NCI-H2196 treated with DMSO at 0.1 percent for 48 hours (cell line): Measurements from ENCODE around the gene CLMP.
"Not testable (repeated sequence)": the region's sequence is repeated elsewhere in the genome, so short reads cannot be mapped to it uniquely, and the experiment has no call there.

Source experiments
- DNase-seq: peaks from one replicate; lab custom pipeline; 2025; ENCODE audit not compliant: unreplicated experiment; lab: John Stamatoyannopoulos, UW

The CLMP gene

DNA sequence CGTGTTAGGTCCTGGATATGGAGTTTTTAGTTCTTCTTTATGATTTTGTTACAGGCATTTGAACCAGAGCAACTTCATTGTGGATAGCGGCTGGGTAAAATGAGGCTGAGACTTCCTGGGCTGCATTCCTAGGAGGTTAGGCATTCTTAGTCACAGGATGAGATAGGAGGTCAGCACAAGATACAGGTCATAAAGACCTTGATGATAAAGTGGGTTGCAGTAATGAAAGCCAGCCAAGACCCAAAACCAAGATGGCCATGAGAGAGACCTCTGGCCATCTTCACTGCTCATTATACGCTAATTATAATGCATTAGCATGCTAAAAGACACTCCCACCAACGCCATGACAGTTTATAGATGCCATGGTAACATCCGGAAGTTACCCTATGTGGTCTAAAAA, 23.4 kb upstream of the CLMP start:
- no peak for DNase-seq

DNA sequence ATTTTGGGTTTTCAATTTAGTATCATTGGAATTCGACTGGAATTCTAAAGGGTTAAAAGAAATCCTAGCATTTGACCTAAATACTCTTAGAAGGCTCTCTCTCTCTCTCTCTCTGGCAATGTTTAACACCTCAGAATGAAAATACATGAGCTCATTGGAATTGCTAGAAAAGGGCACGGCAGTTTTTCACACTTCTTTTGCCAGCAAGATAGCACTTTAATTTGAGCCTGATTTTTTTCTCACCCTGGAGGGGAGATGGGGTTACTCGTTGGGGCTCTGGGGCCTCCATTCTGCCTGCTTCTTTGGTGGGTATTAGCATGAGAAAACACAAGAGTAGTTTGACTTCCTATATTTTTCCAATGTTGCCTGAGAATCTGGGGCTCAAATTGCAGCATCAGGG, 22.8 kb upstream of the CLMP start:
- no peak for DNase-seq

GRCh38 chr11:123216249-123216648, 21.2 kb upstream of the CLMP start:
- DNase-seq = no peak

- DNase-seq = no peak
These were observed 19.9 kb upstream of the CLMP start for GRCh38 chr11:123214940-123215339.

- no peak for DNase-seq
These were observed 19.3 kb upstream of the CLMP start for GRCh38 chr11:123214396-123214795.

GRCh38 chr11:123213307-123213771, 18.3 kb upstream of the CLMP start:
- DNase-seq = no peak

DNA sequence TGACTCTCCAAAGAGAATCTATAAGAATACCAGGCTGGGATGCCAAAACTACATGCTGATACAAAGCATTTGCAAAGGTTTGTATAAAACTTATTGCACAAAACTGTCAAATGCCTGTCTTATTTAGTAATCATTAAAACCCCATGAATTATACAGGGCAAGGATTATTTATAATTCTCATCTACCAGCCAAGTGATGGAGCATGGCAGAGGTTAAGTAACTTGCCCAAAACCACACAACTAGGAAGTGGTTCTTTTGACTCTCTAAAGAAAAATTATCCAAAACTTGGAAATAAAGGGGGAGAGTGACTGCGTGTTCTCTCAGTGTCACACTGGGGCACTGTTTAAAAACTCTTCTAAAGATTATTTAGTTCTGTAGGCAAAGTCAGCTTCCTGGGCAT, 17.4 kb upstream of the CLMP start:
- DNase-seq = no peak

GRCh38 chr11:123211981-123212380, 16.9 kb upstream of the CLMP start:
- DNase-seq = no peak

- DNase-seq = no peak
These were observed 16.3 kb upstream of the CLMP start for GRCh38 chr11:123211149-123211852.

GRCh38 chr11:123209591-123209990, 14.5 kb upstream of the CLMP start:
- no peak for DNase-seq

DNA sequence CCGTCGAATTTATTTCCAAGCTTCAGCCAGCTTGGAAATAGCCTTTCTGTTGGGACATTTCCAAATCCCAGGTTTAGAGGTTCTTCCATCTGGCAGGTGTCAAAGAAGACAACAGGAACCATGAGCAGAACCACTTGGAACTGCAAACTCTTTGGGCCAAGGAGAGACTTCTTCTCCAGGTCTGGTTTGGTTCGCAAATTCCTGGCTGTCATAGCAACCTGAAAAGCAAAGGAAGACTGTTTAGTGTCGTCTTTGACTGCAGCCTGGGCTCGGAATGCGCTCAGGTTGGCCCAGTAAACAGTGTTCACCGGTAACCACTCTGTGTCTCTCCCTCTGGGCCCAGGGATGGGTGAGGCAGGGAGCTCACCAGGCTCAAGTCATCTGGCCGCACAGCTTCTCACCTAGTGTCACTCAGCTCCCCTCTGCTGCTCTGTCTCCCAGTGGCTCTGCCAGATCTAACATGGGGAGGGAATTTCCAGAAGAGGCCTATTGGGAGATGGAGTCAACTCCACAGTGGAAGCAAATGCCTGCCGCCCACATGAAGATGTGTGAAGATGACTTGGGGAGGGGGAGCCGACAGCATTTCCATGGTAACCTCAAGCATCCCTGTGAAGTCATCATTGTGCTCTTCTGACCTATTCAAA, 11.9 kb upstream of the CLMP start:
- DNase-seq = no peak

- not testable (repeated sequence) for DNase-seq
These were observed 11.0 kb upstream of the CLMP start for GRCh38 chr11:123206055-123206454.

DNA sequence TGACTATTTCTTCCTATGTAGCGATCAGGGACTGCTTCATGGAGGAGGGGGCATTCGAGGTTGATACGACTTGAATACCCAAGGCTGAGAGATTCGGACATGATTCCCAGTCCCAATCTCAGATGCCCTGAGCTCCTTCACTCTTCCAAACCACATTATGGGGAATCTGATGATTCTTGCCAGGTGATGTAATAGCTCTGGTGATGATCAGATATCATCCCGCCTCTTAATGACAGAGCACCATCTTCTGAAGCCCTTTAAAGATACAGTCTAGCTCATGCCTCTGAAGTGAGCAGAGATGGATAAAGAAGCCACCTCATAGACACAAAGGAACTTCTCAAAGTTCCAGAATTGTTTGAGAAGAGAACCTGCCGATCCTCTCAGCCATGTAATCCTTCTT, 8.9 kb upstream of the CLMP start:
- DNase-seq = no peak

- DNase-seq = no peak
These were observed 8.4 kb upstream of the CLMP start for GRCh38 chr11:123203471-123203870.

DNA sequence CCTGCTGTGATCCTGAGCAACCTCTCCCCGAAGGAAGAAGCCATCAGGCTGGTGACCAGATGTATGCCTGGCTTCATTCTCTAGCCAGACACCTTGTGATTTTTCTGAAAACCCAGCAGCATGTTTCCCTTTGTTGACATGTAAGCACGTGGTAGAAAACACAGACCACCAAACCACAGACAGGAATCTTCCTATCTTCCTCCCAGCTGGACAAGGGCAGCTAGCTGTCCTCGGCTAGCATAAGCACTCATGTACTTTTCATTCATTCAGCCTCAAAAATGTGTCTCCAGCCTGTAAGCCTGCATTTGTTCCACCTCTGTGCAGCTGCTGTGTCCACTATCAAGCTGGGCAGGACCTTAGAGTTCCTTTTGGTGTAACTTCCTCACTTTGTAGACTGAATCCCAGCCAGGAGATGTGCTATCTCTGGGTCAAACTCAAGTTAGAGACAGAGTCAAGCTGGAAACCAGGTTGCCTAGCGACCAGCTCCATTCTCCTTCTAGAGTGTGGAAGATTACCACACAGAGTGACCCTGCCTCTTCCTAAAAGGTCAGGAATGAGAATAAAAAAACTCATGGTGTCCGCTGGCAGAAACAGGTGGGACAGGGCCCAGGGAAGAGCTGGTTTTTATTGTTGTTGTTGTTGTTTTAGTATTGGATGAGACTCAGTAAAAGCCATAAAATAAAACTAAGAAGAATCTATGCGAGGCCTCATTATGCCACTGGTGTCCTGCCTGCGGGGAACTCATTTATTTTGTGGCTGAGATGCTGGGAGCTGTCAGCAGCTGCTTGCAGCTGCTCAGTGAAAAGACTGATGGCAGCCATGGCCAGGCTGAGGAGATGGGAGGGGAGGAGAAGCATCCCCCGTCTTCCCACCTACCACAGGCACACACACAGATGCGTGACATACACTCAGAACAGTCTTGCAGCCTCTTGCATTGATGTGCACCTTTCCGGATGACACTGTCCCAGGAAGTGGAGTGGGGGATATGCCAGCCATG, 7.4 kb upstream of the CLMP start:
- no peak for DNase-seq

DNA sequence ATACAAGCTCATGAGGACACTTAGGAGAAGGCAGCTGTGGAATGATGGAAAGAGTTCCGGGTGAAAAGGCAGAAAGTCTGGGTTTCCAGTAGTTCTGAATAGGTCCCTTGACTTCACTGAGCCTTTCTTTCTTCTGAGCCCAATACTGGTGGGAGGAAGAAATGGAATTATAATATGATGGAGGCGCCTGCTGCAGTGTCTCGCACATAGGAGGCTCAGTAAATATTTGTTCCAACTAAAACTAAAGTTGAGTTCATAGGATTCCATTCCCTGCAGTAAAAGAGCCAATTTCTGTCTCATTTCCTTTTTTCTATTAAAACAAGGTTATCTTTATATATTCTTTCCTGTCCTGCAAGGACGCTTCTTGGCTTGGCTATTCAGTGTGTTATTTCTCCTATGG, 5.2 kb upstream of the CLMP start:
- no peak for DNase-seq

DNA sequence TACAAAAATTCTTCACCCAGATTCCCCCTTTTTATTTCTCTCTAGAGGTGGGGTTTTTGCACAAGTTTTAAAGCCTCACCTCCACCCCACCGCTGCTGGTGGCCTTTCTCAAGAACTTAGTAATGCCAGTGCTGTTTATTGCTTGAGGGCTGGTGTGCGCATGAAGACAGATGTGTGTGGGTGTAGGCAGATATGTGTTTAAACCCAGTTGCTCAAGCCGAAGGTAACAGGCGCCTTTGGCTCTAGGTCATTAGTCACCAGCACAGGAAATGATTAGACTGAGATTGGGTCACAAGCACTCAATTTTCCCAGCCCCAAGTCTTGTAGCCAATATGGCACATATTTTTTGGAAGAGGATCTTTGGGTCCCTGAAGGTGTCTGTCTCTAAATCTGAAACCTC, 2.7 kb upstream of the CLMP start:
- no peak for DNase-seq

GRCh38 chr11:123196060-123196714, 1.1 kb upstream of the CLMP start:
- no peak for DNase-seq

GRCh38 chr11:123194337-123195187, 486 bp downstream of the CLMP start:
- no peak for DNase-seq

GRCh38 chr11:123193742-123194141, 1.3 kb downstream of the CLMP start:
- no peak for DNase-seq
